GDM1 (cell line): ENCODE measurements around the gene ZNF43.
A peak's percentile ranks its signal among the peaks of the same experiment; 100 is the strongest.
"Not testable (repeated sequence)": the region's sequence is repeated elsewhere in the genome, so short reads cannot be mapped to it uniquely, and the experiment has no call there.

Experiments
- DNase-seq: peaks from one replicate; lab custom pipeline; 2025; lab: John Stamatoyannopoulos, UW

Gene ZNF43

DNA sequence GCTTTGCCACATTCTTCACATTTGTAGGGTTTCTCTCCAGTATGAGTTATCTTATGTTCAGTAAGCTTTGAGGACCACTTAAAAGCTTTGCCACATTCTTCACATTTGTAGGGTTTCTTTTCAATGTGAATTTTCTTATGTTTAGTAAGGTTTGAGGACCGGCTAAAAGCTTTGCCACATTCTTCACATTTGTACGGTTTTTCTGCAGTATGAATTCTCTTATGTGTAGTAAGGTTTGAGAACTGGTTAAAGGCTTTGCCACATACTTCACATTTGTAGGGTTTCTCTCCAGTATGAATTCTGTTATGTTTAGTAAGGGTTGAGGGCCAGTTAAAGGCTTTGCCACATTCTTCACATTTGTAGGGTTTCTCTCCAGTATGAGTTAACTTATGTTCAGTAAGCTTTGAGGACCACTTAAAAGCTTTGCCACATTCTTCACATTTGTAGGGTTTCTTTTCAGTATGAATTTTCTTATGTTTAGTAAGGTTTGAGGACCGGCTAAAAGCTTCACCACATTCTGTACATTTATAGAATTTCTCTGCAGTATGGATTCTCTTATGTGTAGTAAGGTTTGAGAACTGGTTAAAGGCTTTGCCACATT lies 27.5 kb downstream of the ZNF43 start:
- not testable (repeated sequence) for DNase-seq

DNA sequence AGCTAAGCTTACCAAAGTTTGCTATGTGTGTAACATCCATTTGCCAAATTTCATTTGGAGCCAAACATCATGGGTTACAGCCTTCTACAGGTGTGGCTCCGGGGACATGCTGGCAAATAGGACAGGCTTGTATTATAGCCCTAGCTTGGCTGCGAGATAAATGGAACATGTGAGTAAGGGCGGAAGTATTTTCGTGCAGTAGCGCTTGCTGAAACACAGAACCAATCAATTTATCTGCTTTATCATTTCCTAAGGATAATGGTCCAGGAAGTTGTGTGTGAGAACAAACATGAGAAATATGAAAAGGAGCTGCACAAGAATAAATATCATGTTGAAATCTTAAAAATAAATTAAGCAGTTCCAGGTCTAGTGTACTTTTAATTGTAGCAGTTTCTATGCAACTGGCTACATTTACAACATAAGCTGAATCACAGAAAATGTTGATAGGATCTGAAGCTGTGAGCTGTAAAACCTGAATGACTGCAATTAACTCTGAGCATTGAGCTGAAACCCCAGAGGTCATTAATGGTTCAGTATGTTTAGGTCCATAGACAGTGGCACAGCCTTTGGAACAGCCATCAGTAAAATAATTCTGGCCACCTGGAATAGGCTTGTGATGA lies 46.4 kb downstream of the ZNF43 start:
- no peak for DNase-seq

DNA sequence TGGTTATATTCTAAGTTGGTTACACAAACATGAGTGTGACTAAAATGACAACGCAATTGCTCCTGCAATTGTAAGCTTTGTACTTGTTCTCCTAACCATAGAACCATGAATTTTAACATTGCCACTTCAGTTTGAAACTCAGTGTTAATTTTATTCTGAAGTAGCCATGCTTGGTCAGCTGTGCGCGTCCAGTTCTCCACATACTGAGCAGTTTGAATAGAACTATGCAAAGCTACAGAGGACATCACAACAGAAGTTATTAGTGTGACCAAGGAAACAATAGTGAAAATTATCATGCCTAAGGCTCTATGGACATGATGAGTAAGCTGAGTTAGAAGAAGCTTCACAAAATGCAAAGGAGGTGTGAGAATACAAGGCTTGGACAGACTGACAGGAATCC lies 49.0 kb downstream of the ZNF43 start:
- no peak for DNase-seq

GRCh38 chr19:21775792-21776191 lies 60.2 kb downstream of the ZNF43 start:
- DNase-seq: not testable (repeated sequence)

DNA sequence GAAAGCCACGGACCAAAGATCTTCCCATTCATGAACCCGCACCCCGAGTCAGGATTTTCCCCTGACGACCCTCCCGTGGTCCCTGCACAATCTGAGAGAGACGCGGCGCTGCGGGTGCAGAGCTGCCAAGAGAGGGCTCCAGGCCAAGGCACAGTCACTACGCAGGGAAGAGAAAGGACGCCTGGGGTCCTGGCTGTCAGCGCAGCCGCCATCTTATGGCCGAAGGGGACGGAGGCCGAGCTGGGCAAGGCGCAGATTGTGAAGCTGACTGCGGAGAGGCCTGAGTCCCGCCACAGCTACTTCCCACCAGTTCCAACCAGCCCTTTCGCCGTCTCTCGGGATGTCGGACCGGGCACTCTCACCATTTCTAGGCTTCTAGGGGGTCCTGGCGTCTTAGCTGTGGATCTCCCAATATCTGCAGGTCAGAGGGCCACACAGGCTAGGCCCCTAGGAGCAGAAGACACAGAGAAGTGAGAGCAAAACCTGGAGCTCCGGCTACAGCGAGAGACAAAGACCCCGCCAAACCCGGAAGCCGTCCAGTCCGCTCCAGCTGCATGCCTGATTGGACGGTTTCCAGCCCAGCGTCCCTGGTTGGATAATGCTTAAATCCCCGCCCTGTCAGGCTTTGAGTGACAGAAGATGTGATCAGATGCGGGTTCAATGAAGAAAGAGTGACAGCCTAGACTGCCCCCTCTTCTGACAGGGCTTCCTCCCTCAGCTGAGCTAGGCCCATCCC lies 68.7 kb downstream of the ZNF43 start, which contains the start of gene ZNF100:
ZNF100 (minus strand) TSS at position 515 of the 736 bp plus-strand sequence; CDS start at position 365, 150 bp downstream.
- DNase-seq: peak; percentile 88

DNA sequence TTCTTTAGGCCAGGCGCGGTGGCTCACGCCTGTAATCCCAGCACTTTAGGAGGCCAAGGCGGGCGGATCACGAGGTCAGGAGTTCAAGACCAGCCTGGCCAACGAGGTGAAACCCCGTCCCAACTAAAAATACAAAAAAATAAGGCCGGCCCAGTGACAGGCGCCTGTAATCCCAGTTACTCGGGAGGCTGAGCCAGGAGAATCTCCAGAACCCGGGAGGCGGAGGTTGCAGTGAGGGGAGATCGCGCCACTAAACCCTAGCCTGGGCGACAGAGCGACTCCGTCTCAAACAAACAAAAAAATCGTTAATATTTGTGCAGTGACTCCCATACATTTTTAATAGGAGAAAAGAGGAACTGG lies 69.3 kb downstream of the ZNF43 start:
- not testable (repeated sequence) for DNase-seq

DNA sequence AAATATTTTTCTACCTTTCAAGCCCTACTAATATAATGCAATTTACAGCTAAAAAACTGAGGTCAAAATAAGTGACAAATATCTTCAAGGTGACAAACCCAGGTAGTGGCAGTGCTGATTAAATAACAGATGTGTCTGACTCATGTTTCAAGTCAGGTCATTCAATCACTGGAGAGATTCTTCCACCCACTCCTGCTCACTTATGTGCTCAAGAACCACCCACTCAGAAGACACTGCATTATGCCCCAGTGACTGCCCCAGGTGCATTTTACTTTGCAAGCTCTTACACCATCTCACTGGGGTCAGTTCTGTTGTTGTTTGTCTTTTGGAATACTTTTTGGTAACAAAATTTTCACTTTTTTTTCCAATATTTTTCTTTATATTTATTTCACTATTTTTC lies 70.8 kb downstream of the ZNF43 start:
- DNase-seq: no peak

DNA sequence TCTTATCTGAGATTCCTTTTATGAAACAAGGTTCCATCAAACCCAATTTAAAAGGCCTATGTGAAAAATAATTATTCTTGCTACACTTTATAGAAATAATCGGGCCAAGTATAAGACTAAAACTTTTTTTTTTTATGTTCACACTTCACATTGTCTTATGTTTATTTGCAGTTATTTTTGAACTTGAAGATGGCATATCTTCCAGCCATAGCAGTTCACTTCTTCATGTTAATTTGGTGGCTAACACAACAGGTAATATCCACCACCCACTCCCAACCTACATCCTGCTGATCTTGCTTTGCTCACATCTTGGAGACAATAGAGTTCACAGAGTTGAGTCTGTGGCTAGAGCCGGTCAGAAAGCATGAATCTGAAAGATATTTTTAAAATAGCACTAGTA lies 74.4 kb downstream of the ZNF43 start:
- DNase-seq: not testable (repeated sequence)

GRCh38 chr19:21758296-21758695 lies 77.7 kb downstream of the ZNF43 start:
- DNase-seq: no peak

DNA sequence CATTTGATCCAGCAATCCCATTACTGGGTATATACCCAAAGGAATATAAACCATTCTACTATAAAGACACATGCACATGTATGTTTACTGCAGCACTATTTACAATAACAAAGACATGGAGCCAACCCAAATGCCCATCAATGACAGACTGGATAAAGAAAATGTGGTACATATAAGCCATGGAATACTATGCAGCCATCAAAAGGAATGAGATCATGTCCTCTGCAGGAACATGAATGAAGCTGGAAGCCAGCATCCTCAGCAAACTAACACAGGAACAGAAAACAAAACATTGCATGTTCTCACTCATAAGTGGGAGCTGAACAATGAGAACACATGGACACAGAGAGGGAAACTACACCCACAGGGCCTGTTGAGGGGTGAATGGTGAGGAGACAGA lies 80.4 kb downstream of the ZNF43 start:
- not testable (repeated sequence) for DNase-seq
